NOMO-1 treated with dmso at 0.1 percent for 144 hours (cell line): Measurements from ENCODE around the gene FRA10AC1.

ENCODE experiments used
- DNase-seq: peaks from one replicate; lab custom pipeline; 2025; ENCODE audit not compliant: unreplicated experiment; lab: John Stamatoyannopoulos, UW

The FRA10AC1 gene

DNA sequence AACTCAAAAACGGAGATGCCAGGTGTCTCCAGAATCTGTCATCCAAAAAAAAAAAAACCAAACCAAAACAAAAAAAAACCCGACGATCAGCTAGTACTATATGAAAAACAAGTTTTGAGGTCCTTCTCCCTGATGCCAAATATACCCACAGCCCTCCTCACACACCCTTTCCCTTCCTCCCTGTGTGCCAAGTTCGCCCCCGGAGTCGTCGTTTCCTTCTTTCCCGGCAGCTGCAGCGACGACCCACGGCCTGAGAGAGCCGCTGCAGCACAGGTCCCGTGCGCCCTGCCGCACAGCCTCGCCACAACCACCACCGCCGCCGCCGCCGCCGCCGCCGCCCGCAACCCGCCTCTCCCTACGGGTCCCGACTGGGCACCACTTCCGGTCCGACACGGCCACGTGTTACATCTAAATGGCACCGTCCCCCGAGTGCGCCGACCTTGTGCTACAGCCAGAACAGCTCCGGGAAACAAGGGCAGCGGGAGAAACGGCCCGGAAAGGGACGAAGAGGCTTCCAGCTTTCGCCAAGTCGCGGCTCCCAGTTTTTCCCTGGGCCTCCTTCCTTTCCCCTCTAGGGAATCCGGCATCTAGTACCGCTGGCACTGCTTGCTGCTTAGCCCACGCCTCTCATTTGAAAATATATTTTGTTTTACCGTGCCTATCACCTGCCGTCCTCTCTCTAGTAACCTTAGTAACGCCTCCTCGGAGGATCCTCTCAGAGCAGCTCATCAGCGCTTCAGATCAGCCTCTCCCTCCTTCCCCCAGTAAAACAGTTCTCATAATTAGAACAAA, at the start of gene FRA10AC1:
TSS of gene FRA10AC1 (minus strand) at position 383 of the 792 bp plus-strand sequence. CDS start 2,486 bp downstream, outside the sequence.
- peak; percentile 89 for DNase-seq

DNA sequence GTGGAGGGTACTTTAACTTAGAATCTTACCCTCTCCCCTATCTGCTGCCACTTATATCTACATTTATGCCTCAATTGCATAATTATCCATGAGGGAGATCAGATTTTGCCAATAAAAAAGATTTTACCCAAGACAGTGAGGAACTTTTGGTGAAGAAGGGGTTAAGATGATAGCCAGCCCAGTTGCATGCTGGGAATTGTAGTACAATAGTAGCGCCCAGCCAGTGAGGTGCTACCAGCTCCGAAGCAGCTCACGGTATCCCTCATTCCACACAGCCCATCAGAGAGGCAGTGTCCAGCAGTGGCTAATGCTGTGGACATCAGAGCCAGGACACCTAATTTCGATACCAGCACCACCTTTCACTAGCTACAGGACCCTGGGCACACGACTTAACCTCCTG, 49.4 kb upstream of the FRA10AC1 start:
- DNase-seq = no peak

- no peak for DNase-seq
These were observed 48.7 kb upstream of the FRA10AC1 start for GRCh38 chr10:93751124-93751523.

- DNase-seq = no peak
These were observed 46.9 kb upstream of the FRA10AC1 start for GRCh38 chr10:93749218-93749799.

GRCh38 chr10:93746844-93747284, 44.5 kb upstream of the FRA10AC1 start:
- DNase-seq = no peak

DNA sequence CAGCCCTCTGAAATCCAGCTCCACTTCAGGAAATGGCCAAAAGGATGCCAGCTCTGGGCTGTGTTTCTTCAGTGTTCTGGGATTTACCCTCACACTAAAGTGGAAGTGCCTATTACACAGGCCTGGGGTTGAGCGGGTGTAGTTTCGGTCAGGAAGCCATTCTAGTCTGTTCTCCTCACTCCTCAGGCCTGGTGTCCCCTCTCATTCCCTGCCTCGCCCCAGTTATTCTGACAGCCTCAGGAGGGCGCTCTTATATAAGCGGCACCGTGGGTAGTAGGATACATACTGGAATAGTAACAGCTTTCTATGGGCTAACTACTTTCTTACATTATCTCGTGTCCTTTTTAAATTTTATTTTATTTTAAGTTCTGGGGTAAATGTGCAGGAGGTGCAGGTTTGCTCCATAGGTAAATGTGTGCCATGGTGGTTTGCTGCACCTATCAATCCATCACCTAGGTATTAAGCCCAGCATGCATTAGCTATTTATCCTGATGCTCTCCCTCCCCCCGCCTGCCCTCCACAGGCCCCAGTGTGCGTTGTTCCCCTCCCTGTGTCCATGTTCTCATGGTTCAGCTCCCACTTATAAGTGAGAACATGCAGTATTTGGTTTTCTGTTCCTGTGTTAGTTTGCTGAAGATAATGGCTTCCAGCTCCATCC, 43.1 kb upstream of the FRA10AC1 start:
- peak; percentile 20 for DNase-seq

DNA sequence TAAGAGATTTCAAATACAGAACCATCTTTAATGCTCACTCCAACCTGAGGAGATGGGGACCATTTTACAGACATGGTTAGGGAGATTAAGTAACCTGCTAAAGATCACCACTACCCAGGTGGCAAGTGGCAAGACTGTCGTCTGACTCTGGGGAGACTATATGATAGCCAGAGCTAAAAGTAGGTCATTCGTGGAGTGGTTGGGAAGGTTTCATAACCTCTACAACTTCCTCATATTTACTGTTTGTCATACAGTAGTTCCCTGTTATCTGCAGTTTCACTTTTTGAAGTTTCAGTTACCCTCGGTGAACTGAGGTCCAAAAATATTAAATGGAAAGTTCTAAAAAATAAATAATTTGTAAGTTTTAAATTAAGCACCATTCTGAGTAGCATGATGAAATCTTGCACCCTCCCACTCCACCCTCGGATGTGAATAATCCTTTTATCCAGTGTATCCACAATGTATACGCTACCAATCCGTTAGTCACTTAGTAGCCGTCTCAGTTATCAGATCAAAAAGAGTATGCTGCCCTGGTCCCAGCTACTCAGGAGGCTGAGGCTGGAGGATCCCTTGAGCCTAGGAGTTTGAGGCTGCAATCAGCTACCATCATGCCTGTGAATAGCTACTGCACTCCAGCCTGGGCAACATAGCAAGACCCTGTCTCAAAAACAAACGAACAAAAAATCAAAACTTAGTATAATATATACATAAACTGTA, 40.4 kb upstream of the FRA10AC1 start:
- peak; percentile 55 for DNase-seq

DNA sequence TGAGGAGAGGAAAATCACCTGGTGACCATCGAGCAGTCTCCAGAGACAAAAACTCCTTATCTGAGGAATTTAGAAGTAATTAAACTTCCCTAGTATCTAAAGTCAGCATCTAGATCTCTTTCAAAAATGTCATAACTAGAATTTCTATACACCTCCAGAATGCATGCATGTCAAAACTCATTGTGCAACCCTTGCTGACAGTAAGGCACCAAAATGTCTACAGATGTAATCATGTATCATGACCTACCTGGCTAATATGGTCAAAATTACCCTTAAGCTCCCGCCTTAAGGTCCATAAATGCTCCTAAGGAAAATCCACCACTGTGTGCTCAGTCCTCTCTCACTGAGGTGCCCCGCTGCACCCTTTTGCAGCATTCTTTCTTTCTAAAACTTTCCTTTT, 39.0 kb upstream of the FRA10AC1 start:
- DNase-seq = no peak

DNA sequence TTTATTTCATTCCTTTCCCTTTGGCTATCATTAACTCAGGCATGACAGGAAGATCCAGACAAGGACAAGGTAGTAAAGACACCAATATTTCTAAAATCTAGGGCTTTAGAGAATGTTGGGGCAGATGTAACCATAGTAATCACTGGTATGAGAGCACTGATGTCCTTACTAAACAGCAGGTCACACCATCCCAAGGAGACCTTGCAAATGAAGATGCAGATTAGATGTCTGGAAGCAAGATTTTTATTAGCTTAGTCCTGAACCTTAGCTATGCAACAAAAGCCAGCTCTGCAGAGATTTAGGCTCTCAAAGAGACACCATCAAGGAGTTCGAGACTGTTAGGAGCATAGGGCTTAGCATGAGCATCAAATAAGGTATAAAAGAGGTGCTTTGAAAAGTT, 23.6 kb upstream of the FRA10AC1 start:
- no peak for DNase-seq

DNA sequence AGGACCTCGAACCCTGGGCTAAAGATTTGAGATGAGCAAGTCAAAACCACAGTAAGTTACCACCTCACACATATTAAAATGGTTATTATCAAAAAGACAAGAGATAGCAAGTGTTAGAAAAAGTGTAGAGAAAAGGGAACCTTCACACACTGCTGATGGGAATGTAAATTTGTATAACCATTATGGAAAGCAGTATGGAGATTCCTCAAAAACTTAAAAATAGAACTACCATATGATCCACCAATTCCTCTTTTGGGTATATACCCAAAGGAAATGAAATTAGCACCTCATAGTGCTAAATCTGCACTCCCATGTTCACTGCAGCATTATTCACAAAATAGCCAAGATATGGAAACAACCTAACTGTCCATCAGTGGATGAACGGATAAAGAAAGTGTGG, 20.8 kb upstream of the FRA10AC1 start:
- no peak for DNase-seq

DNA sequence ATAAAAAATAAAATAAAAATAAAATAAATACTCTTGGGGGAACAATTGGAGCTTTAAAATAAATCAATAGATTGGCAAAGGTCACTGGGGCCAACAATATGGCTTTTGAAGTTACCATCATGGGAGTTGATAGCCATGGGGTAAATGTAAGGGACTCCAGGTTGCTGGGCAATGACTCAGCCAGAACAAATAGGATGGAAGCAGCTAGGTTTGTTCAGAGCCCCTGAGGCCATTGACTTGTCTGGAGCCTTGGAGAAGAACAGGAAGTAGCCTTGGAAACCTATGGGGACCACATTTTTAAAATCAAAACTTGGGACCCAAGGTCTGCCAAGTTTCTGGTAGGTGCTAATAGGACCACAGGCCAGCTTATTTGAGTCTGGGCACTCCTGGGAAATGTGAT, 20.2 kb upstream of the FRA10AC1 start:
- no peak for DNase-seq

DNA sequence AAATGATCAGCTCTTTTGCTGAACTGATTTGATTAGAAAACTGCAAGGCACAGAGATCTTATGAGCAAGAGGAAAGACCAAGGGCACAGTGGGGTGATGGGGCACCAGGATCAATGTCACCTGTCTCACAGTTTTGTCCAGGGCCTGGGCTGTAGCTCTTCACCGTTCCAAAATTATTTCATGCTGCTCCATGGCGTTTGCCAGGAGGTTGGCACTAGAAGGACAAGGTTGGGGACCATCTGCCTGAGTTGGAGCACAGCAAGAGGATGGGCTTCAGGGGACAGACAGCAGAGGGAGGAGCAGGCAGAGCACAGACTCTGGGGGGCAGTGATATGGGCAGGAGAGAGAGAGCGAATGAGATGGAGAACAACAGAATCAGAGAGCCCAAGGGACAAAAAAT, 17.5 kb upstream of the FRA10AC1 start:
- no peak for DNase-seq

- DNase-seq = peak; percentile 55
These were observed 16.7 kb upstream of the FRA10AC1 start for GRCh38 chr10:93718937-93719725.

- DNase-seq = no peak
These were observed 14.4 kb upstream of the FRA10AC1 start for GRCh38 chr10:93716766-93717165.

DNA sequence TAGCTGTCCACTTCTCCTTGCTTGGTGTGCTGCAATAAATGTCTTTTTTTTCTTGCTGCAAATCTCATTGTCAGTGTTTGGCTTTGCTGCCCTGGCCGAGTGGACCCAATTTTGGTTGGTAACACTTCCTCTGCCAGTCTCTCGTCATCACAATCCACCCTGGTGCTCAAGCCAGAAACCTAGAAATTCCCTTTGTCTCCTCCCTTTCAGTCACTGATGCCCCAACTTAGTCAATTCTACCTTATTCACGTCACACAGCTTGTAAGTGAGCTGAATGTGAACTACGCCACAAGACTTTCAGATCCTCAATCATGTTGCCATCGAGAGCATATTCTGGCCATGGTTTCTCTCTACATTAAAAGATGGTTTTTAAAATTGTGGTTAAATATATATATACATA, 13.0 kb upstream of the FRA10AC1 start:
- no peak for DNase-seq

DNA sequence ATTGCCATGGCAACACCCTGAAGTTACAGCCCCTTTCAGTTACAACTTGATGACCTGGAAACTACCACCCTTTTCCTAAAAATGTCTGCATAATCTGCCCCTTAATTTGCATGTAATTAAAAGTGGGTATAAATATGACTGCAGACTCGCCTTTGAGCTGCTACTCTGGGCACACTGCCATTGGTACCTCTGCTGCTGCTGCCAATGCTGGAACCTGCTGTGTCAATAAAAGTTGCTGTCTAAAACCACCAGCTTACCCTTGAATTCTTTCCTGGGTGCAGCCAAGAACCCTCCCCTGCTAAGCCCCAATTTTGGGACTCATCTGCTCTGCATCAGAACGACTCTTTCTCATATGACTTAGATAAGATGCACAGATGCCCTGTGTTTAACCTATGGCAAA, 10.2 kb upstream of the FRA10AC1 start:
- DNase-seq = no peak

DNA sequence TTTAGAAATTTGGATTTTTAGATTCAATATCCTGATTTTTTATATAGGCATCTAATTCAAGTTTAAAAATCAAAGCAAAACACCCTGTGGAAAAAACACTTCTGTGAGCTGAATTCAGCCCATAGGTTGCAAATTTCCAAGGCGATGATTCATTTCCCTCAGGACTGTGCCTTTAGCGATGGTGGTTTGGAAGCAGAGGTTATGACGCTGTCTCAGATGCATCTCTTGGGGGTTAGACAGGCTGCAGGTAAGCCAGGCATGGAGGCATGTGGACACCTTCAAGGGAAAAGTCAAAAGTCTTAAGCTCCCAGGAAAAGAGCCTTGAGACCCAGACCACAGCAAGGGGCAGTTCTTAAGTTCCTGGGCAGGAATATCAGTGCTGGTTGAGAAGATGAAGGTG, 9.5 kb upstream of the FRA10AC1 start:
- no peak for DNase-seq

- no peak for DNase-seq
These were observed 8.0 kb upstream of the FRA10AC1 start for GRCh38 chr10:93710333-93710909.

GRCh38 chr10:93707623-93708022, 5.2 kb upstream of the FRA10AC1 start:
- DNase-seq = no peak

DNA sequence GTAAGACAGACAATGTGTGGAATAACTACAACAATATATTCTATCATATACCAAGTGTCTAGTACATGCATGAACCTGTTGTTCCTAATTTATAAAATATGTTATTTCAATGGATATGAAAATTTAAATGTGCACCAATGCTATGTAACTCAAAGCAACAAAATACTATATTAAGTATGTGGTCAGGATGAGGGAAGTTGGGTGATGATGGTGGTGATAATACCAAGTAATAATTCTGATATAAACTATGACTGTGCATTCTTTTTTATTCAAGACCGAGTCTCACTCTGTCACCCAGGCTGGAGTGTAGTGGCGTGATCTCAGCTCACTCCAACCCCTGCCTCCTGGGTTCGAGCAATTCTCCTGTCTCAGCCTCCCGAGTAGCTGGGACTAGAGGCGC, 2.1 kb upstream of the FRA10AC1 start:
- DNase-seq = no peak
